ENCODE data around the gene QARS1.

Gene QARS1

DNA sequence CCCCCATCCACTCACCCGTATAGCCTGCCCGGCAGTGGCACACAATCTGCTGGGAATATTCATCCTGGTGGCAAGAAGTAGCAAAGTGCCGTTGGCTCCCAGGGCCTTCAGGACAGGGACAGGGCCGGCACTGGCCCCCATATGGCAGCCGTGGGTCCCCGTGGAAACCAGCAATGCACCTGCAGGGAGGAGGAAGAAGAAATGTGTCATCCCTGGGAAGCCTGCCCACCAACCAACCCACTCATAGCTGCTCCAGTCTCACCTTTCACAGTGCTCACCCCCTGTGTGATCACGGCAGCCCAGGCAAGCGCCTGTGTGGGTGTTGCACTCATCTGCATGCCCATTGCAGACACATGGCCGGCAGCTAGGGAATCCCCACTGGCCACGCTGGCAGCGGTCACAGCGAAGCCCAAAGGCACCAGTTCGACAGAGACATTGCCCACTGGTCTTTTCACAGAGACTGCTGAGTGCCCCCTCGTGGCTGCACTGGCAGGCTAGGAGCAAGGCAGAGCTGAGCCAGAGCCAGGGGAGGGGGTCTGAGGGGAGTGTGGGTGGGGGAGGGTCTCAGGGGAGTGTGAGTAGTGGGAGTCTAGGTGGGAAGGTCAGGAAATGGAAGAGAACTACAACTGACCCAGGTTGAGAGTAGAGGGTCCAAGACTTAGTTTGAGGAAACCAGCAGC, 20.6 kb upstream of the QARS1 start:
- no peak overlapping the region for H3K27ac ChIP-seq
- TF ChIP-seq, protein P1, sequence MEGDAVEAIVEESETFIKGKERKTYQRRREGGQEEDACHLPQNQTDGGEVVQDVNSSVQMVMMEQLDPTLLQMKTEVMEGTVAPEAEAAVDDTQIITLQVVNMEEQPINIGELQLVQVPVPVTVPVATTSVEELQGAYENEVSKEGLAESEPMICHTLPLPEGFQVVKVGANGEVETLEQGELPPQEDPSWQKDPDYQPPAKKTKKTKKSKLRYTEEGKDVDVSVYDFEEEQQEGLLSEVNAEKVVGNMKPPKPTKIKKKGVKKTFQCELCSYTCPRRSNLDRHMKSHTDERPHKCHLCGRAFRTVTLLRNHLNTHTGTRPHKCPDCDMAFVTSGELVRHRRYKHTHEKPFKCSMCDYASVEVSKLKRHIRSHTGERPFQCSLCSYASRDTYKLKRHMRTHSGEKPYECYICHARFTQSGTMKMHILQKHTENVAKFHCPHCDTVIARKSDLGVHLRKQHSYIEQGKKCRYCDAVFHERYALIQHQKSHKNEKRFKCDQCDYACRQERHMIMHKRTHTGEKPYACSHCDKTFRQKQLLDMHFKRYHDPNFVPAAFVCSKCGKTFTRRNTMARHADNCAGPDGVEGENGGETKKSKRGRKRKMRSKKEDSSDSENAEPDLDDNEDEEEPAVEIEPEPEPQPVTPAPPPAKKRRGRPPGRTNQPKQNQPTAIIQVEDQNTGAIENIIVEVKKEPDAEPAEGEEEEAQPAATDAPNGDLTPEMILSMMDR (conservative IDR thresholded peaks at IDR 0.05) = no peak
- no peak for TF ChIP-seq ZFX (IDR thresholded peaks at IDR 0.05)

DNA sequence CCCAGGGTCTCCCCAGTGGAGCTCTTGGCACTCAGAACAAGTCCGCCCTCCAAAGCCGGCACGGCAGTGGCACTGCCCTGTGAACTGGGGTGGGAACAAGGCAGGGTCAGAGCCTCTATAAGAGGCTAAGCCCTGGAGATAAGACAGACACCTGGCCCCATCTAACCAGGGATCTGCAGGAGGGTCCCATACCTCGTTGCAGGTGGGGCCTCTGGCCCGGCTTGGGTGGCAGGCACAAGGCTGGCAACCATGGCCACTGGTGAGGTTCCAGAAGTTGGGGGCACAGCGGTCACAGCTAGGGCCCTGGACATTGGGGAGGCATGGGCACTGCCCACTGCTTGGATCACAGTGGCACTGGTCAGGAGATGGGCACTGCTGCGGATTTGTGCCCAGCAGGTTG, 19.6 kb upstream of the QARS1 start:
- TF ChIP-seq, protein P1 (conservative IDR thresholded peaks at IDR 0.05) = no peak
- TF ChIP-seq ZFX (IDR thresholded peaks at IDR 0.05) = no peak
- no peak overlapping the region for H3K27ac ChIP-seq

DNA sequence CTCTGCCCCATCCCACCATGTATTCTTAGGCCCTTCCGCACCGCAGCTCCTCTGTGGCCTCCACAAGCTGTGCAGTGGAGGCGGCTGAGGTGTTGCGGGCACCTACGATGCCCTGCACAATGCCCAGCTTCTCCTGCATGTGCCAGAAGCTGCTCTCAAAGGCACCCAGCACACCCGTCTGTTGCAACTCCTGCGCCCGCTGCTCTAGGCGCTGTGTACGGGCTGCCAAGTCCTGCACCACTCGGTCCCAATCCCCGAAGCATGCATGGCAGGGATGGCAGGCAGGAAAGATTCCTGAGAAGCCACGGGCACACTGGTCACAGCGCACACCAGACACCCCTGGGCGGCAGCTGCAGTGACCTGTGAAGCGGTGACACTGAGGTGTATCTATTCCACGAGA, 19.1 kb upstream of the QARS1 start:
- H3K27ac ChIP-seq = no peak overlapping the region
- TF ChIP-seq, protein P1 (conservative IDR thresholded peaks at IDR 0.05) = no peak
- no peak for TF ChIP-seq ZFX (IDR thresholded peaks at IDR 0.05)

DNA sequence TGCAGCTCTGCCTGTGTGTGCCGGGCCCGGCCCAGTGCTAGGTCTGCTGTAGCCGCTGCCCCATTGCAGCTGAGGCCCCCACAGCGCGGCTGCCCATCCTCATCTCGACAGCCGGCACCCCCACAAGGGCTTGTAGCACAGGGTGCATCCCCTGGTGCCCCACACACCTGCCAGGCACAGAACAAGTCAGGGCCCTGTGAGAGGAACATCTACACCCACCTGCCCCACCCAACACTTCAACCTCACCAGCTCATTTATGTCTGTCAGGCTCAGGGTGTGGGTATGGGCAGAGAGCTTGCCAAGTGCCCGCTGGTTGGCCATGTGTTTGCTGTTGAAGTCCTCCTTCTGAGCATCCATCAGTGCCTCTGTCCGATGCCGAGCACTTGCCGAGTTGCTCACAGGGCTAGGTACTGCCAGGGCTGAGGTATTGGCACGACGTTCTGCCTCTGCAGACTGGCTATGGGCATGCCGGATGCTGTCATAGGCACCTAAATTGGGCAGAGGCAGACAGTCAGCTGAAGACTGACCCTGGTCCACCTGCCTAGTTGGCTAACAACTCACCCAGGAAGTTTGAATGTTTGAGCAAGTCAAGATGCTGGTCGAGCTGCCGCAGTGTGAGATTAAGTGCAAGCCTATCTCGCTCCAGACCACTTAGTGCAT, 18.5 kb upstream of the QARS1 start:
- no peak overlapping the region for H3K27ac ChIP-seq
- TF ChIP-seq, protein P1 (conservative IDR thresholded peaks at IDR 0.05) = no peak
- TF ChIP-seq ZFX (IDR thresholded peaks at IDR 0.05) = no peak

DNA sequence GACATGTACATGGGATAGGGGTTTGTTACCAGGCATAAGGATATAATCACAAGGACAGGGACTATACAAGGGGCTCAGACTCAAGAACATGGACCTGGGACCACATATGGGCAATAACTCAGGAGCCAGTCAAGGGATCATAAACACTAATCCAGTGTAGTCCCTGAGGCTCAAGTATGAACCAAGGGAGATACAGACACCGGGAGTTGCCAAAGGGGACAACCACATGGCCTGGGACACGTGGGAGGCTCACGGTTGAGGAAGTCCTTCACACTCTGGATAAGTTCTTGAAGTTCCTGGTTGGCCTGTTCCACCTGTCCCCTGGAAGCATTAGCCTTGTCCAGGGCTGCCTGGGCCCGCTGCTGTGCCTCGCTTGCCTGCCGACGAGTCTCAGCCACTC, 17.9 kb upstream of the QARS1 start:
- TF ChIP-seq ZFX (IDR thresholded peaks at IDR 0.05) = no peak
- TF ChIP-seq, protein P1 (conservative IDR thresholded peaks at IDR 0.05) = no peak
- H3K27ac ChIP-seq = no peak overlapping the region

DNA sequence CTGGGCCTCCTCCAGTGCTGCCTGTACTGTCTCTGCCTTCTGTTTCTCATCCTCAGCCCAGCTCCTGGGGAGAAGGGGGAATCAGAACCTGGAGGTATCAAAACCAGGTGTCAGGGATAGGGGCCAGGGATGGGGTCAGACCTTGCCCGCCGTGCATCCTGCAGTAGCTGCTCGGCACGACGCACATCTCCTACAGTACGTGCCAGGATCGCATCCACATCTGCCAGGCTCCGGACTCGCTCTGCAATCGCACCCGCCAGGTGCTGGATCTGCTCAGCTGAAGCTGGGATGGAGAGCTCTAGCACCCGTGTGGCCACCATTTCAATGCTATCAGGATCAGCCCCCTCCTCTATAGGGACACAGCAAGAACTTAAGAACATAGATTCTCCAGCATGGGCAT, 17.5 kb upstream of the QARS1 start:
- H3K27ac ChIP-seq = no peak overlapping the region
- TF ChIP-seq, protein P1 (conservative IDR thresholded peaks at IDR 0.05) = no peak
- no peak for TF ChIP-seq ZFX (IDR thresholded peaks at IDR 0.05)

DNA sequence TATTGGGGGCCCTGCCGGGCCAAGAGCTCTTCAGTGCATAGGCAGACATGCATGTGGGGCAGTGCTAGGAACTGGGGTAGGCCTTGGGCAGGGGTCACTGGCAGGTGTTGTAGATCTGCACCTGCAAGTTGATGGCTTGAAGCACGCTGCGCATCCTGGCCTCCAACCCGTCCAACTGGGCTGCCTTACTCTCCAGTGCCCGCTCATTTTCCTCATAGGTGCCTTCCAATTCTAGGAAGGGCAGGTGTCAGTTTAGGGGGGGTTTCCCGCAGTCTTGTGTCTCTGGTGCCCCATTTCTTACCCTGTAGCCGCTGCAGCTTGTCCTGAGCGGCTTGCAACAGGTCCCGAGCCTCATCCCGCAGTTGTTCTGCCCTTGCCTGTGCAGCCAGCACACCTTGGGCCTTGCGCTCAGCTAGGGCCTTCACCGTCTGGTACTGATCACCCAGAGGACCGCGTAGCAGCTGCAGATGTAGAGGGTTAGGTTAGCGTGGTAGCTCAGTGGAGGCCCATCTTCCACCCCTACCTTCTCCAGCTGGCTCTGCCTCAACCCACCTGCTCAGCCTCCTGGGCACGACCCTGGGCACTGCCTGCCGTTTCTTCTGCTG, 16.7 kb upstream of the QARS1 start:
- TF ChIP-seq, protein P1 (conservative IDR thresholded peaks at IDR 0.05) = no peak
- TF ChIP-seq ZFX (IDR thresholded peaks at IDR 0.05) = no peak
- peak overlapping the region; percentile 97 for H3K27ac ChIP-seq

Data from C4-2B (cell line).